Stimulated activated CD4-positive, alpha-beta T cell treated with anti-CD3 and anti-CD28 coated beads, Interleukin-1b, Interleukin-23, amount 100 ng/mL, for 1 hour (primary cell): ENCODE data around the gene PPP1R1C.

ENCODE experiments used
- DNase-seq, 2 donors: peaks; one replicate each; pipeline ENCODE4 v3.0.0-alpha.2; 2020; ENCODE audit warnings: low read depth in 2 of 2

The PPP1R1C gene

GRCh38 chr2:181971032-181971431 is 14.6 kb upstream of the PPP1R1C start:
- DNase-seq = no peak

- DNase-seq = no peak
These were observed 13.1 kb upstream of the PPP1R1C start for GRCh38 chr2:181972431-181973170.

- DNase-seq = no peak
These were observed 12.4 kb upstream of the PPP1R1C start for GRCh38 chr2:181973171-181973783.

GRCh38 chr2:181977661-181978350 is 7.8 kb upstream of the PPP1R1C start:
- DNase-seq = no peak

- no peak for DNase-seq
These were observed 7.1 kb upstream of the PPP1R1C start for GRCh38 chr2:181978351-181979150.

- DNase-seq = no peak
These were observed 1.6 kb upstream of the PPP1R1C start for GRCh38 chr2:181984060-181984459.

- DNase-seq = no peak
These were observed 630 bp upstream of the PPP1R1C start for GRCh38 chr2:181984814-181985631.

GRCh38 chr2:181988154-181988924 is 2.7 kb downstream of the PPP1R1C start:
- no peak for DNase-seq

- no peak for DNase-seq
These were observed 3.4 kb downstream of the PPP1R1C start for GRCh38 chr2:181989099-181989498.

- no peak for DNase-seq
These were observed 5.7 kb downstream of the PPP1R1C start for GRCh38 chr2:181991171-181991885.

- DNase-seq = no peak
These were observed 7.1 kb downstream of the PPP1R1C start for GRCh38 chr2:181992776-181993175.

GRCh38 chr2:181995289-181995688 is 9.6 kb downstream of the PPP1R1C start:
- DNase-seq = no peak

GRCh38 chr2:181998041-181998835 is 12.6 kb downstream of the PPP1R1C start:
- no peak for DNase-seq

- no peak for DNase-seq
These were observed 13.4 kb downstream of the PPP1R1C start for GRCh38 chr2:181998891-181999654.

GRCh38 chr2:181999911-182000310 is 14.3 kb downstream of the PPP1R1C start:
- no peak for DNase-seq

- no peak for DNase-seq
These were observed 19.4 kb downstream of the PPP1R1C start for GRCh38 chr2:182004945-182005520.

GRCh38 chr2:182006595-182007341 is 21.1 kb downstream of the PPP1R1C start:
- DNase-seq = no peak
